AG10803 (cell line): ENCODE results near the gene FLNA.

ENCODE experiments used
- DNase-seq: peaks from one replicate; pipeline ENCODE4 v3.0.0; 2010; ENCODE audit warnings: low read depth
- H3K4me3 ChIP-seq: 2 replicates; pipeline ENCODE4 v1.5.1; 2011; ENCODE audit warnings: mild to moderate bottlenecking, low read length, control low read depth
- CTCF ChIP-seq: conservative IDR thresholded peaks from 2 replicates; pipeline ENCODE4 v1.5.1; 2011; ENCODE audit warnings: mild to moderate bottlenecking, low read length, control low read depth, inconsistent platforms

Gene FLNA

GRCh38 chrX:154374313-154375155, at the start of gene FLNA:
Gene FLNA, minus strand, starts transcription at chrX:154374634. Its CDS starts 3,389 bp downstream, at chrX:154371245.
- peak within 1 kb of the TSS; percentile 78 for H3K4me3 ChIP-seq
- TF ChIP-seq CTCF, result no peak
- peak; percentile 22 for DNase-seq

GRCh38 chrX:154420402-154420756, 45.9 kb upstream of the FLNA start:
- H3K4me3 ChIP-seq, result no peak overlapping the region
- no peak for TF ChIP-seq CTCF
- DNase-seq, result no peak

GRCh38 chrX:154419688-154420401, 45.4 kb upstream of the FLNA start:
- DNase-seq, result no peak
- no peak overlapping the region for H3K4me3 ChIP-seq
- TF ChIP-seq CTCF, result no peak

- no peak for TF ChIP-seq CTCF
- no peak for DNase-seq
- H3K4me3 ChIP-seq, result no peak overlapping the region
These were observed 44.8 kb upstream of the FLNA start for GRCh38 chrX:154419189-154419588.

- DNase-seq, result no peak
- no peak for TF ChIP-seq CTCF
- H3K4me3 ChIP-seq, result no peak overlapping the region
These were observed 42.7 kb upstream of the FLNA start for GRCh38 chrX:154417157-154417556.

- DNase-seq, result no peak
- H3K4me3 ChIP-seq, result no peak overlapping the region
- no peak for TF ChIP-seq CTCF
These were observed 38.7 kb upstream of the FLNA start for GRCh38 chrX:154413142-154413541.

GRCh38 chrX:154412468-154412867, 38.0 kb upstream of the FLNA start:
- TF ChIP-seq CTCF, result no peak
- DNase-seq, result peak; percentile 17

More at GRCh38 chrX:154412468-154412867, 38.0 kb upstream of the FLNA start:
- H3K4me3 ChIP-seq, result peak overlapping the region; percentile 63
